Suppressor macrophage (primary cell): Measurements from ENCODE around the gene HOXB3.

Experiments
- DNase-seq, 4 experiments: peaks; one replicate each; pipeline ENCODE4 v3.0.0-alpha.2; 2020 to 2022

HOXB3 gene

DNA sequence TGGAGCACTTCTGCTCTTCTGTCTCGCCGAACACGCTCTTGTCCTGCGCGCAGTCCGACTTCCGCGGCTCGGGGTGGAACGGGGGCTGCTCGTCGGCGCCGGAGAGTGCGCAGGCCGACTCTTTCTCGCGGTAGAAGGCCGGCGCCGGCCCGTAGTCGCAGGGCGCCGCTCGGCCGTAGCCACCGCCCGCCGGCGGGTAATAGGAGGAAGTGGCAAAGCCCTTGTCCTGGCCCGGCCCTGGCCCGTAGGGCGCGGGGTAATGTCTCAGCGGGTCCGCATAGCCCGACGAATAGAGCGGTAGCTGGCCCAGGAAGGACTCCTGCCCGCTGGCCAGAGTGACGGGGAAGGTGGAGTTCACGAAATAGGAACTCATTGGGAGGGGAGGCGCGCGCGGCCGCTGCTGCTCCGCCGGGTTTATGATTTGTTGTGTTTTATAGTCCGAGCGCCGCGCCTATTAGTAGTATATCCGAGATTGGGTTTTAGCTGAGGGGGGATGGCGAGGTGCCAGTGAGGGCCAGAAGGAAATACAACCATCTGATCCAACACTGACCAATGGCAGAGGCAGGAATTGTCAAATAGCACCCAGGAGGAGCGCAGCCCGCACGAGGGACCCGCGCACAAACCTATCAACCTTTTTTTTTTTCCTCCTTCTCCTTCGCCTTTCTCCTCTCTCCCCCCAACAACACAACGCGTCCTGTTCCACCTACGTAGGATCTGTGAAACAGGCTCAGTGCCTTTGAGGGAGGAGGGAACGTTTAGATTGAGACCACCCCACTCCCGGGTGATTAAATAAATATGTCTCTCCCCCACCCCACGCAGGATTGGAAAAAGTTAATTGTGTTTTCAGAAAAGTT lies 8.0 kb upstream of the HOXB3 start:
- peak; percentile 56 to 84 (median 72) for DNase-seq

- no peak for DNase-seq
Measured at GRCh38 chr17:48597528-48597777, 7.4 kb upstream of the HOXB3 start.

DNA sequence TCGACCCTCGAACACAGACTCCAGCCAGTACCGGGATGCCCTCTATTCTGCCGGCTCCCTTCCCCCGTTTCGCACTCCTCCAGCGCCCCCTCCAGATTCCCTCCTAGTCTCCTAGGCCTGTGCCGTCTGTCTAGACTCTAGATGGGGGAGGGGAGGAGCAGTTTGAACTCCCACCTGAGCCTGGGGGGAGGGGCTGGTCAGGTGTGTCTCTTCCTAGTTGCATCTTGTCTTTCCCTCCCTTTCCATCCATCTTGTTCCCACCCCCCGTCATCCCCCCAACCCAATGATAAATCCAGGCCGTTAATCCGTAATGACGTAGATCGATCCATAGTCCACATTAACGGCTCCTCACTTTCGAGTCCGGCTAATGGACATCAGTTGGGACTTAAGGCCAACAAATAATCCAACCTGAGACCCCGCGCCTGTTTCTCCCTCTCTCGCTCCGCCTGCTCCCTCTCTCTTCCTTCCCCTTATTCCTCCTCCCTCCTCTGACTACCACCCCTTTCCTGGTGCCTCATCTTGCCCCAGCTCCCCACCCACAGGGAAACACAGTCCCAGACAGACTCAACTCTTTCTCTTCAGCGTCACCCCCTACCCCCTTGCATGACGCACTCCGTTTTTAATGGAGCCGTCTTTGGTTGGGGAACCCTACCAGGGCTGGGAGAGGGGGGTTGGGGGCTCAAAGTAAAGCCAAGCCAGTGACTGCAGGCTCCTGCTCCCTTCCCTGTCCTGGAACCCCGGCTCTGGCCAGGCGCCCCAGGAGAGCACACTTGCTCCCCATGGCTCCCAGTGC lies 6.9 kb upstream of the HOXB3 start:
- DNase-seq = peak in 2 of 4 experiments; percentile 18 to 25

DNA sequence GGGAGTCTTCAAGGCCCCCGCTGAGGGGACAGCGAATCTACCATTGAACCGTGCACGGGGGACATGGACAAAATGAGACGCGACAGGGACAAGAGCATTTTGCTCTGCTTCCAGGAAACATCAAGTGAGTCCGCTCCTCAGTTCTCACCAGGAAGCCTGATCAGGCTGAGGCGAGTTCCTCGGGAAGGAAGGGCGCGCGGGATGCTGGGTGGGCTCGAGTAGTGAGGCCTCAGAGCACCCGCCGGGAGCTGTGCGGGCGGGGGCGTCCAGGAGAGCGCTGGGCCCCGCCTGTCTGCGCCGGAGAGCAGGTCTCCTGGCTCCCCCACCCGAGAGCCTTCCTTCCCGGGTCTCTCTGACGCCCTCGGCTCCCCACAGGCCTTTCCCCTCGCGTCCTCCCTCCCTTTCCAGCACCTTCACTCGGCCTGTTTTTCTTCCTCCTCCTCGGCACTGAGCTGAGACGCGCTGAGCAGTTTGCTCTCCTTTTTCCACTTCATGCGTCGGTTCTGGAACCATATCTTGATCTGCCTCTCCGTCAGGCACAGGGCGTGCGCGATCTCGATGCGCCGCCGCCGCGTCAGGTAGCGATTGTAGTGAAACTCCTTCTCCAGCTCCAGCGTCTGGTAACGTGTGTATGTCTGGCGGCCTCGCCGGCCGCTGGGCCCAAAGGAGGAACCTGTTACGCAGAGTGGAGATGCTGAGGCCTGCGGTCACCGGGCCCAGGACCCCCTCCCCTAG lies 6.1 kb upstream of the HOXB3 start:
- peak in 1 of 4 experiments; percentile 24 for DNase-seq

- DNase-seq = no peak
Measured at GRCh38 chr17:48595278-48595999, 5.4 kb upstream of the HOXB3 start.

DNA sequence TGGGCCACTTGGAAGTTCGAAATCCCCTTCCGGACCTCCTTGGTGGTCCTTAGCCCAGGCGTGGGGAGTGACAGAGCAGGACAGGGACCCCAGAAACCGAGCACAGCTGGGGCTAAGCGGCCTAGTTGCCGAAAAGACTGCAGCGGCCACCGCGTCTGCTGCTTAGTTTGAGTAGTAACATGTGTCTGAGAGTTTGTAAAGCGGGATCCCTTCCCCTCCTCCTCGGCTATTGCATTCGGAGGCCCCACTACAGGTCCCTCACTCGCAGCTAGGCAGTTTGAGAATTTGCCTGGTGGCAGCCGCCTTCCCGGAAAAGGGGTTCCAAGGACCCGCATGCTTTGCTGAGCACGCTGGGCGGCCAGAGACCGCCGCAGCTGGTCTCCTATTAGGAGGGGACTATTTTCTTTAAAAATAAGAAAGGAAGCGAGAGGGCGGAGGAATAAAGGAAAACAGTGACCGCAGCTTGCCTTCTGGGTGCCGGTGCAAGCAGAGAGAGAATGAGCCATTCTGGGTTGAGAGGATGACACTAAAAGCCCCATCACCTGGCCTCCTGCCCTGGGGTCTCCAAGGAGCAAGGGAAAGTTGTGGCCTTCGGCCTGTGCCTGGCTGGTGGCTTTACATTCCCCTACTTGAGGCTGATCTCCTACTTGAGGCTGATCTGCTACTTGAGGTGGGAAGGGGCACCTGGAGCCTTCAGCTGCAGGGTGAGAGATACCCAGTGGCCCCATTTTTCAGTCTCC lies 4.7 kb upstream of the HOXB3 start:
- no peak for DNase-seq

DNA sequence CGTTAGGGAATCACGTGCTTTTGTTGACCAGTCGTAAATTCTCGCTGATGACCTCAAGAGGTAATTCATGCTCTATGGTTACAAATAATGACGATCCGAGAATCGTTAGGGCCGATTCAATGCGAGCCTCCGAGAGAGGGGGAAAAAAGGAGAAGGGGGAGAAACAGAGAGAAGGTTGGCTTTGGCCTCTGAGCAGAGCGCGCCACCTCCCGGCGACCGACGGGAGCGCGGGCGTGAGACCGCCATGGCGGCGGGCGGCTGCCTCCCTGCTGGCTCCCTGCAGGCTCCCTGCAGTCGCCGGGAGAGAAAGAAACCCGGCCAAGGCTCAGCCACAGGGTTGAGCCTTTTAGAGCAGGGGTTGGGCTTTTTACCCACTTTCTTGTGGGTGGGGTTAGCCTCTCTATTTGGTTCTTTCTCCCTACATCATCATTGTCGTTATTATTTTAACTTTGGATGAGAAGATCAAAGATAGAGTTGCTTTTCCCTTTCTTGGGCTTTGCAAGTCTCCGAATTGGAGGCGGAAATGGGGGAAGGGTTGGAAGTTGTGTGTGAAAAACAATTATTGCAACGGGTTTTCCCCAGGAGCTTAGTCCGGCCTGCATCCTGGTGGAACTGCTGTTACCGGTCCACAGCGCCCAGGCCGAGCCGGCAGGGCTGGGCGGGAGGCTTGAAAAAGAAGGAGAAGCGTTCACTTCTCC lies 3.9 kb upstream of the HOXB3 start:
- peak; percentile 69 to 88 (median 84) for DNase-seq

DNA sequence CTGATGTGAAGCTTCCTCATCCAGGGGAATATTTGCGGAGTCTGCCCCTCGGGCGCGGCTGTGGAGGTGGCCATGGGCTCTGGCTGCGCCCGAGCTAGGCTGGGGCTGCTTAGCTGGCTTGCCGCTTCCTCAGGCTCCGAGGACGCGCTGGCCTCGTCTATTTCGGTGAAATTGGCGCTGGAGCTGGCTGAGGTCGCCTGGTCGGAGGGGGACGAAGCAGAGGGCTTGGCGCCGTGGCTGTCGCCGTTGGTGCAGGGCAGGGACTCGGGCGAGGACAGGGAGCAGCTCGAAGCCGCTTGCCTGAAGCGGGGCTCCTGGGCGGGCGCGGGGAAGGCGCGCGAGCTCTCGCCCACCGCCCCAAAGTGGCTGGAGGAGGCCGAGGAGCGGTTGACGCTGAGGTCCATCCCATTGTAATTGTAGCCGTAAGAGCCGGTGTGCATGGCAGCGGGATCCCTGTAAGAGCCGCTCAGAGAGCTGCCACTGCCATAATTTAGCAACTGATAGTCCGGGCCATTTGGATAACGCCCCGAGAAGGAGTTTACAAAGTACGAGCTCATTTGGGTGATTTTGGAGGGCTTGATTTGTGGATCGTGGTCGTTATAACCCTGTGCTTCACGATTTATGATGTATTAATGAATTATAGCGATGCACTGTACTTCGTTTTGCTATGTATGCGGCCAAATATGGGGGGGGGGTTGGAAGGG lies 3.2 kb upstream of the HOXB3 start, which contains the start of gene HOXB5:
HOXB5 (minus strand) TSS at position 654 of the 704 bp plus-strand sequence; CDS start at position 557, 97 bp downstream.
- peak in 3 of 4 experiments; percentile 17 to 50 (median 40) for DNase-seq

DNA sequence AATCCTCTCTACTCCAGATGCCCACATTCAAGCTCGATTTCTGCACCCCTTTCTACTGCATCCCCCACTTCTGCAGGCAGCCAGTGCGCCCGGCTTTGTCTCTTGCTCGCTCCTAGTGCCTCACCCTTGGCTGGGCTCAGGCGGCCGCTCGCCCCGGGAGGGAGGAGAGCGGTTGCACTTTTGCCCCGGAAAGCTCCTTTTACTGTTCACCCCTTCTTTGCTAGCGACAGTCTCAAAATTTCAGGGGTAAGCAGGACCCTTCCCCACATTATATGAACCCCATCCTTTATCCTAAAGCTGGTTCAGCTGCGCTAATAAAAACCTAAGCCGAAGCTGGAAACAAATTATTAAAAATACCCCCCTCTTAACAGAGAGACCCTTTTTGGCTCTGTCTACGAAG lies 2.5 kb upstream of the HOXB3 start:
- DNase-seq = peak in 1 of 4 experiments; percentile 17

DNA sequence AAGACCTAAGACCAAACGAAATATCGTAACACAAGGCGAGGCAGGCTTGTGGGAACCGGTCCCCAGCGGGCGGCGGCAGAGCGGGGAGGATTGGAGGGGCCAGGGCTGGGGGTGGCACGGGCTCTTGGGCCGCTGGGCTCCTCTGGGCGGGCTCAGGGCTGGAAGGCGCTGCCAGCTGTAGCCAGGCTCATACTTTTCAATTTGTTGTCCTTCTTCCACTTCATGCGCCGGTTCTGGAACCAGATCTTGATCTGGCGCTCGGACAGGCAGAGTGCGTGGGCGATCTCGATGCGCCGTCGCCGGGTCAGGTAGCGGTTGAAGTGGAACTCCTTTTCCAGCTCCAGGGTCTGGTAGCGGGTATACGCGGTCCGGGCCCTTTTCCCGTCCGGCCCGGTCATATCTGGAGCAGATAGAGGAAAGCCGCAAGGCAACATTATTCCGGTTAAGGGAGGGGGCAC lies 2.0 kb upstream of the HOXB3 start:
- DNase-seq = peak in 1 of 4 experiments; percentile 15

DNA sequence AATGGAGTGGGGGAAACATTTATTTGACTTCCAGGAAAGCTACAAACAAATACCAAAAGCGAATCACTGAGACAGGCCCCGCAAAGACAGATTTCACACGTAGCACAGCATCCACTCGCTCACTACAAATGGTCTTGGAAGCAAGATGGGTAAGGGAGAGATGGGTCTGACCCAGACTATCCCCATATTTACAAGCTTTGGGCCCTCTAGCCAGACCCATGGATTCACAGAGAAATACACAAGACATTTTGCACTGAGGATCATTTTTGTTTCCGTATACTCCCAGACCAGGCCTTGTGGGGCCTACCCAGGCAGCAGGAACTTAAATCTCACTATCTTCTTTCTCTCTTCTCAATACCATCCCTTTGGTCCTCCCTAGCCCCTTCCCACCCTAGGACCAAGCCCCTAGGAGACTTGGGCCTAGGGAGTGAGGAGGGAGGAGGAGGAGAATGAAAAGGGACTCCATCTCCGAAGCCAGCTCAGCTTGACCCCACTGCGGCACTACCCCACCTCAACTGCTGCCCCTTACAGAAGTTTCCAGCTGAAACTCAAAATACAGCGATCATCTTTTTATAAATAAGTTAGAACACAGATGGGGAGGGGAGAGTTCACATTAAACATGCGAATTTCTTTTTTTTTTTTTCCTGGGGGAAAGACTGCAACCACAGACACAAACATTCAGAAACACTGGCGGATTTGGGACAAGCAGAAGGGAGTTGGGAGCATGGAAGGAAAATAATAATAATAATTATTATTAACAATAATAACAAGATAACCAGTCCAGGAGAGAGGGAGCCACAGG lies 1.4 kb upstream of the HOXB3 start:
- no peak for DNase-seq

GRCh38 chr17:48590607-48591161 lies 643 bp upstream of the HOXB3 start:
- DNase-seq = no peak

DNA sequence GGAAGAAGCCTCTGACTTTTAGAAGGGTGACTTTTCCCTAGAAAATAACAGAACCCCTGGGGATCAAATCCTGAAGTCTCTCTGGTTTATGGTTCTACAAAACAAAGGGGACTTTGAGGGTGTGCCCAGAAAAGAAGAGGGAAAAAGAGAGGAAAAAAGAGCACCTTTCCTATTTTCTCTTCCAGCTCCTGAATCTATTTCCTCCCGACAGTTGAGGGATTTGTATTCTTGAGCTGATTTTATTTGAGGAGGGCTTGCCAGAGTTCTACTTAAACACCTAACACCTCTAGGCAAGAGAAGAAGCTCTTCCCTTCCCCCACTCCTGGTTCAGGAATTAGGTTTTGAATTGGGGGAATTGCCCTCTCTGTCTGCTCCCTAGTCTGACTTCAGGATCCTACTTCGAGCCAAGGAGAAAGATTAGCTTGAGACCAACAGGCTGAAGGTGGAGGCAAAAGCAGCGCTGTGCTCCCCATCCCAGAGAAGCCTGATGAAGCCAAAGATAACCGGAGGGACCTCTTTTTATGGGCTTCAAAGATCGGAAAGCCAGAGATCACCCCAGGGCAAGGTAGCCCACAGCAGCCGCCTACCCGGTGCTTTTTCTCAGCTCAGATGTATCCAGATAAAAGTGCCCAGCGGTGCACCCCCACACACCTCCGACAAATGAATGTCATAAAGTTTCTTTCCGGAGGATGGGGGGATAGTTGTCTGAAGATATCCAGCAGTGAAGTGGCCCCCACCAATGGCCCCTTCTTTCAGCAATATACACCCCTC lies 796 bp downstream of the HOXB3 start:
- no peak for DNase-seq

GRCh38 chr17:48588528-48588927 lies 1.5 kb downstream of the HOXB3 start:
- DNase-seq = no peak

GRCh38 chr17:48588074-48588415 lies 2.0 kb downstream of the HOXB3 start:
- no peak for DNase-seq

DNA sequence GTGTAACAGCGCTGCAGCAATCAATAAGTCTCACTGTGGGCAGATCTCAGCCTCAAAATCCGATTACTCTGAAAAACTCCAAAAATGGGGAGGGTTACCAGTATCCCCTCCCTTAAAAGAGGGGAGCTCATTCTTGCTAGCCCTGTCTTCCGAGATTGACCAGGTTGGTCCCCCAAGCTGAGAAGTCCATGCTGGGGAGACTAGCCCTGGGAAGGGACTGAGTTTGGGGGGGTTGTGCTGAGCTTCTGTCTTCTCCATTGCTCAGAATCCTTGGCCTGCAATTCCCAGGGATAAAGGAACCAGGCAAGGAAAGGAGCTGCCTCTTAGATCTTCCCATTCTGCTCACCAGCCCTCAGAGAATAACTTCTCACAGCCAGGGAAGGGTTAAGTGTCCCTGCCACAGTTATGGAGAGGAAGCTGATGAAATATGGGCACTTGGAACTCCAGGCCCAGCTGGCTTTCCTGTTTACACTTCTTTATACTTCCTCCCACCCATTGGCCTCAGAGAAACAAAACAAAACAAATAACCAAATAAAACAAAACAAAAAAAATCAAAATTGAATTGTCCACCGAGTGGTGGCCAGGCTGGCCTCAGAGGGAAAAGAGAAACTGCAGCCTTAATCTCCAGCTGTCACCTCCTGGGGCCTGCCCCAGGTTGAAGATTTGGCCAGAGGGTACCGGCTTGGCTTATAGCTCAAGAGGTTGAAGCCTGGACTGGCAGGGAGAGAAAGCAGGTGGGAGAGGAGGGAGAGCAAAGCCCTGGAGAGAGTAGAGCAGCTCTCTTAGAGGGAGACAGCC lies 2.6 kb downstream of the HOXB3 start:
- peak in 3 of 4 experiments; percentile 47 to 60 (median 54) for DNase-seq
